ENCODE results near the gene NAV3.
A peak's percentile ranks its signal among the peaks of the same experiment; 100 is the strongest.

Gene NAV3

DNA sequence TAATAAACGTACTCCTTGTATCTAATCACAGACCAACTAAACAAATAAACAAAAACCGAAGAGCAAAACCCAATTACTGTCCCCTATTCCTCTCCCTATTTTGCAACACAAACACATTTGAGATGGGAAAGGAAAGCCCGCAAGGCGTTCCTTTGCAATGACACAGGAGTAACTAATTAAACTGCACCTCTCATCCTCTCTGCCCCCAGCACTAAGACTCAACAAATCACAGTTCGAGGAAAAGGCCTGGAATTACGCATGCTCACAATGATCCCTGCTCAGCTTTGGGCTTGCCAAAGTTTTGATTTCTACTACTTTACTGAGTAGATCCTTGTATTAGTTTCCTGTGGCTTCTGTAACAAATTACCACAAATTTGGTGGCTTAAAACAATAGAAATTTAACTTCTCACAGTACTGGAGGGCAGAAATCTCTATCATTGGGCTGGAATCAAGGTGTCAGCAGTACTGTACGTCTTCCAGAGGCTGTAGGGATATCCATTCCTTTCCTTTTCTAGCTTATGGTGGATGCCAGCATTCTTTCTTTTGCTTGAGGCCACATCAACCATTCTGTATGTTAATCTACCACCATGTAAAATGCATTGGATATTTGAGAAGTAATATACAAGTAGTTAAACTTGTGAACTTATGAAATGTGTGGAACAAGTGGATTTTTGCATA is 123.0 kb downstream of the NAV3 start:
- TF ChIP-seq HDGF (IDR thresholded peaks at IDR 0.05; ENCODE audit: borderline replicate concordance), result no peak
- no peak for TF ChIP-seq L3MBTL2 (conservative IDR thresholded peaks at IDR 0.05)
- no peak for TF ChIP-seq LEF1 (IDR thresholded peaks at IDR 0.05; ENCODE audit: borderline replicate concordance)
- ChIA-PET CTCF (no interaction called here), POLR2A (no interaction called here)
- DNase-seq (ENCODE audit: extremely low spot score), result no peak

- POLR2A ChIA-PET, result no interaction called here
- TF ChIP-seq FOXA1 (IDR thresholded peaks at IDR 0.05), result no peak
- no peak for TF ChIP-seq SP1 (IDR thresholded peaks at IDR 0.05)
- TF ChIP-seq TARDBP (IDR thresholded peaks at IDR 0.05), result no peak
- TF ChIP-seq PKNOX1 (IDR thresholded peaks at IDR 0.05), result no peak
- TF ChIP-seq CTBP1 (IDR thresholded peaks at IDR 0.05; ENCODE audit: borderline replicate concordance), result no peak
- no peak for TF ChIP-seq FOXK2 (IDR thresholded peaks at IDR 0.05)
- no peak for TF ChIP-seq BHLHE40 (IDR thresholded peaks at IDR 0.05; ENCODE audit: borderline replicate concordance)
- no peak for TF ChIP-seq NFRKB (IDR thresholded peaks at IDR 0.05)
- no peak for TF ChIP-seq ZNF384 (IDR thresholded peaks at IDR 0.05)
- TF ChIP-seq FOXM1 (IDR thresholded peaks at IDR 0.05; ENCODE audit: borderline replicate concordance), result no peak
- no peak for TF ChIP-seq LEF1 (IDR thresholded peaks at IDR 0.05; ENCODE audit: borderline replicate concordance)
- TF ChIP-seq ELF4 (IDR thresholded peaks at IDR 0.05), result no peak
- TF ChIP-seq ARNT (IDR thresholded peaks at IDR 0.05), result no peak
- TF ChIP-seq SUZ12 (IDR thresholded peaks at IDR 0.05), result no peak
- no peak for TF ChIP-seq HDGF (IDR thresholded peaks at IDR 0.05; ENCODE audit: borderline replicate concordance)
- TF ChIP-seq L3MBTL2 (conservative IDR thresholded peaks at IDR 0.05), result no peak
- CTCF ChIA-PET, result no interaction called here
- no peak for DNase-seq (ENCODE audit: extremely low spot score)
Measured at GRCh38 chr12:77954206-77954555, 123.5 kb downstream of the NAV3 start.

DNA sequence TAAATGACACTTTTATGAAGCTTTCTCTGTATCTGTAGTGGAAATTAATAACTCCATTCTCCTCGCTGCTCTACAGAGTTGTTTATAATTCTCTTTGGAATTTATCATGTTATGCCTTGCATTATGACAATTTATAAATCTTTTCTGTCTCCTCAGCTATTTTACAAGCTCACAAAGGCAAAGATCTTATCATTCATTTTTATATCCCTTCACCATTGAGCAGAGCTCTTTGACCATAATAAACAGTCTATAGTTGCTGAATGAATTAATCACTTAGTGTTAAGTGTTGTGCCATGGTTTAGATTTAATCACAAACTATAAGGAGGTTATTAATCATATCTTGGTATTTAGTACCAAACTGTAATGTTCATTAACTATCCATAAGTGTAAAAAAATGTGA is 126.4 kb downstream of the NAV3 start:
- DNase-seq (ENCODE audit: extremely low spot score), result no peak
- TF ChIP-seq SUZ12 (IDR thresholded peaks at IDR 0.05), result no peak
- peak; percentile 59 for TF ChIP-seq PKNOX1 (IDR thresholded peaks at IDR 0.05)
- ChIA-PET CTCF (no interaction called here), POLR2A (no interaction called here)

DNA sequence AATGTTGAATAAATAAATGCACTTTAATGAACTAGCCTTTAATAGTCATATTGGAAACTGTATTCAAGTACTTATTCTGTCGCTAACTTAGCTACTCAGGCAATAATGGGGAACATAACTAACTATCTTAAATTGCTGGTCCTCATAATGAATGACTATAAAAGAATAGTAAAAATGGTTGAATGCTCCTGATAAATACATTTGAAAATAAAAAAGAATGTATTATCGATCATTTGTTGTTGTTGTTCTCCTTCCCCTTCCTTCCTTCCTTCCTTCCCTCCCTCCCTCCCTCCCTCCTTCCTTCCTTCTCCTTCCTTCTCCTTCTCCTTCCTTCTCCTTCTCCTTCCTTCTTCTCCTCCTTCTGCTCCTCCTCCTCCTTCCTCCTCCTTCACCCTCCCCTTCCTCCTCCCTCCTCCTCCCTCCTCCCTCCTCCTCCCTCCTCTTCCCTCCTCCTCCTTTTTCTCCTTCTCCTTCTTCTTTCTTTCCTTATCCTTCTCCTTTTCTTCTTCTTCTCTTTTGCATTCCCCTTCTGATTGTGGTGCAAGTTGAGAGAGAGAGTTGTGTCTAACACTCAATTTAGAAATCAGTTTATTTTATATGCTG is 133.0 kb downstream of the NAV3 start:
- TF ChIP-seq SUZ12 (IDR thresholded peaks at IDR 0.05) (no peak), ZNF384 (IDR thresholded peaks at IDR 0.05) (no peak)
- CTCF ChIA-PET, result no interaction called here
- POLR2A ChIA-PET, result no interaction called here
- DNase-seq (ENCODE audit: extremely low spot score), result no peak

GRCh38 chr12:77965790-77966189 is 135.1 kb downstream of the NAV3 start:
- ChIA-PET CTCF (no interaction called here), POLR2A (no interaction called here)
- no peak for DNase-seq (ENCODE audit: extremely low spot score)
- TF ChIP-seq TARDBP (IDR thresholded peaks at IDR 0.05), result no peak
- no peak for TF ChIP-seq FOXA1 (IDR thresholded peaks at IDR 0.05)
- TF ChIP-seq NFRKB (IDR thresholded peaks at IDR 0.05), result no peak

GRCh38 chr12:77968021-77968420 is 137.3 kb downstream of the NAV3 start:
- TF ChIP-seq TARDBP (IDR thresholded peaks at IDR 0.05) (no peak), ZNF384 (IDR thresholded peaks at IDR 0.05) (no peak), SUZ12 (IDR thresholded peaks at IDR 0.05) (no peak), HDGF (IDR thresholded peaks at IDR 0.05; ENCODE audit: borderline replicate concordance) (no peak), BHLHE40 (IDR thresholded peaks at IDR 0.05; ENCODE audit: borderline replicate concordance) (no peak), NFRKB (IDR thresholded peaks at IDR 0.05) (no peak), L3MBTL2 (conservative IDR thresholded peaks at IDR 0.05) (no peak), ELF4 (IDR thresholded peaks at IDR 0.05) (no peak), SP1 (IDR thresholded peaks at IDR 0.05) (no peak), FOXA1 (IDR thresholded peaks at IDR 0.05) (no peak), FOXK2 (IDR thresholded peaks at IDR 0.05) (no peak), CTBP1 (IDR thresholded peaks at IDR 0.05; ENCODE audit: borderline replicate concordance) (no peak), FOXM1 (IDR thresholded peaks at IDR 0.05; ENCODE audit: borderline replicate concordance) (no peak), ARNT (IDR thresholded peaks at IDR 0.05) (no peak), PKNOX1 (IDR thresholded peaks at IDR 0.05) (no peak), LEF1 (IDR thresholded peaks at IDR 0.05; ENCODE audit: borderline replicate concordance) (no peak)
- POLR2A ChIA-PET, result no interaction called here
- CTCF ChIA-PET, result no interaction called here
- DNase-seq (ENCODE audit: extremely low spot score), result no peak

DNA sequence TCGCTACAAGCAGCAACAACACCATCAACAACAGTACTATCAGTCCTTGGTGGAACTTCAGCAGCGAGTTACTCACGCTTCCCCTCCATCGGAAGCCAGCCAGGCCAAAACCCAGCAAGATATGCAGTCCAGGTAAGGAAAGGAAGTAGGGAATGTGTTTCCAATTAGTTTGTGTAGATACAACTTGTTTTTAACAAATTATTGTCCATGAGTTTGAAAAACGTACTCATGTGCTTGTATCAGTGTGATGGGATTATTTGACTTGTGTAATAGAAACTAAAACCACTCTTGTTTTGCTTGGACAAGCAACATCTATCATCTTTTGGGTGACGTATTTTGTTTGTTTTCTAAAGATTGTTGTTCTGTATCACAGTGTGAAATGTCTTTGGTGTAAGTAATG is 137.9 kb downstream of the NAV3 start:
- TF ChIP-seq FOXK2 (IDR thresholded peaks at IDR 0.05) (no peak), BHLHE40 (IDR thresholded peaks at IDR 0.05; ENCODE audit: borderline replicate concordance) (no peak), L3MBTL2 (conservative IDR thresholded peaks at IDR 0.05) (no peak), FOXM1 (IDR thresholded peaks at IDR 0.05; ENCODE audit: borderline replicate concordance) (no peak), CTBP1 (IDR thresholded peaks at IDR 0.05; ENCODE audit: borderline replicate concordance) (no peak), SUZ12 (IDR thresholded peaks at IDR 0.05) (no peak), TARDBP (IDR thresholded peaks at IDR 0.05) (no peak), PKNOX1 (IDR thresholded peaks at IDR 0.05) (no peak), SP1 (IDR thresholded peaks at IDR 0.05) (no peak), ELF4 (IDR thresholded peaks at IDR 0.05) (no peak), HDGF (IDR thresholded peaks at IDR 0.05; ENCODE audit: borderline replicate concordance) (no peak)
- ChIA-PET POLR2A (no interaction called here), CTCF (no interaction called here)
- DNase-seq (ENCODE audit: extremely low spot score), result no peak

Measured in HEK293T (cell line).